GM19328 (cell line): ENCODE results near the gene MAGT1.
"Not testable (repeated sequence)": the region's sequence is repeated elsewhere in the genome, so short reads cannot be mapped to it uniquely, and the experiment has no call there.

Source experiments
- ATAC-seq: cut with Tn5 transposase; IDR thresholded peaks from one replicate; pipeline ENCODE4 v1.9.1; 2021; ENCODE audit warnings: mild to moderate bottlenecking, moderate library complexity; ENCODE audit not compliant: unreplicated experiment

The MAGT1 gene

DNA sequence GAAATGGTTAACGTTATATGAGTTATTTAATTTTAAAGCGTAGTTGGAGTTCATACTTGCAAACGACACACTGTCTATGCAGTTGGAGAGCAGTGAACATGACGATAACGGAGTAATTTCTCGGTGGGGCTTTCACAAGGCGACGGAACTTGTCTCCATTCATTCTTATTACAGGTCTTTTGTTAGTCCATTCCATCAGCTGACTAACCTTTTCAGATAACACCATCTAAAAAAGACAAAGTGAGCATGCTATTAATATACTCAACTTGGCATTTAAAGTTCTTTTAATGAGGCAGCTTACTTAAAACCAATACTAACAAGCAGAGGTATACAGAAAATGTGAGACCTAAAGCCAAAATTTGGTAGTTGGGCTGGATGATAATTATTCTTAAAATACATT, 19.9 kb downstream of the MAGT1 start:
- ATAC-seq = no peak

DNA sequence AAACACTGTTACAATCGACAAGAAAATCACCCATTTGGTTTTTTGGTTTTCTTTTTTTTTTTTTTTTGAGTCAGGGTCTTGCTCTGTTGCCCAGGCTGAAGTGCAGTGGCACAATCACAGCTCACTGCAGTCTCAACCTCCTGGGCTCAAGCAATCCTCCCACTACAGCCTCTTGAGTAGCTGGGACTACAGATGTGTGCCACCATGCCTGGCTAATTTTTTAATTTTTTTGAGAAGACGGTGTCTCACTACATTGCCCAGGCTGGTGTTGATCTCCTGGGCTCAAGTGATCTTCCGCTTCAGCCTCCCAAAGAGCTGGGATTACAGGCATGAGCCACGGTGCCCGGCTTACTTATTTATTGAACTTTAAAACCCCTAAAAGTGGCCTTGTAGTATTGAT, 63.7 kb downstream of the MAGT1 start:
- not testable (repeated sequence) for ATAC-seq

DNA sequence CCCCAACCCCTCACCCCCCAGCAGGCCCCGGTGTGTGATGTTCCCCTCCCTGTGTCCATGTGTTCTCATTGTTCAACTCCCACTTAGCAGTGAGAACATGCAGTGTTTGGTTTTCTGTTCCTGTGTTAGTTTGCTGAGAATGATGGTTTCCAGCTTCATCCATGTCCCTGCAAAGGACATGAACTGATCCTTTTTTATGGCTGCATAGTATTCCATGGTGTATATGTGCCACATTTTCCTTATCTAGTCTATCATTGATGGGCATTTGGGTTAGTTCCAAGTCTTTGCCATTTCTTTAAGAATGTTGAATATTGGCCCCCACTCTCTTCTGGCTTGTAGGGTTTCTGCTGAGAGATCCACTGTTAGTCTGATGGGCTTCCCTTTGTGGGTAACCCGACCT, 73.2 kb downstream of the MAGT1 start:
- not testable (repeated sequence) for ATAC-seq

DNA sequence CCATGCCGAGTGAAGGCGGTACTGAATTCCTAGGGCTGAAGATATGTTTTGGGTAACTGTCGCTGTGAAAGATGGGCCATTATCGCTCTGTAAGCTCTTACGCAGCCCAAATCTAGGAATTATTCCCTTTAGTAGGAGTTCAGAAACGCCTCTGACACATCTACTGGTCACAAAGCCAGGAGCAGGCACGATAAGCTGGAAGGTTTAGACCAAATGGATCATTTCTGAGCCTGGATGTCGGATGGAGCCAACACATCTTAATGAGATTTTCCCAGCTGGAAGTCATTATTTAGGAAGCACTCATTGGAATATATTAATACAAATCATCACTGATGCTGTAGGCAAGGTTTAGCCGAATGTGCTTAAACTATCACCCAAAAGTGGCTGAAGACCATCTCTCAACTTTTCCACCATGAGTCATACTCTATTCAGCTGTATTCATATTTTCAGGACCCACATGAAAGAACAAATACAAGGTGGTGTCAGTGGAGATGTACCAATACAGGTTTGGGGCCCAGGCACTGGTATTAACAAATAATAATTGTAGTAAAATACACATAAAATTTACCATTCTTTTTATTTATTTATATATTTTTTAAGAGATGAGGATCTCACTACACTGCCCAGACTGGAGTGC, 75.0 kb downstream of the MAGT1 start:
- ATAC-seq = no peak

DNA sequence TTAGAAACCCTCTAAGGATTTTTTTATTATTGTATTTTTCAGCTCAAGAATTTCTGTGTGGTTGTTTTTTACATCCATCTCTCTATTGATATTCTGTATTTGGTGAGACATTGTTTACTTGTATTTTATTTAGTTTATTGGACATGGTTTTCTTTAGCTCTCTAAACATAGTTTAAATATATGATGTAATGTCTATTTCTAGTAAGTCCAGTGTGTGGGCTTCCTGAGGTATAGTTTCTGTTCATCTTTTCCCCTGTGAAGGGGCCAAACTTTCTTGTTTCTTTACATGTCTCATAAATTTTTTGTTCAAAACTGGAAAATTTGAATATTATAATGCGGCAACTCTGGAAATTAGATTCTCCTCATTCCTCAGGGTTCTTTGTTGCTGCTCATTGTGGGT, 81.0 kb downstream of the MAGT1 start:
- no peak for ATAC-seq

DNA sequence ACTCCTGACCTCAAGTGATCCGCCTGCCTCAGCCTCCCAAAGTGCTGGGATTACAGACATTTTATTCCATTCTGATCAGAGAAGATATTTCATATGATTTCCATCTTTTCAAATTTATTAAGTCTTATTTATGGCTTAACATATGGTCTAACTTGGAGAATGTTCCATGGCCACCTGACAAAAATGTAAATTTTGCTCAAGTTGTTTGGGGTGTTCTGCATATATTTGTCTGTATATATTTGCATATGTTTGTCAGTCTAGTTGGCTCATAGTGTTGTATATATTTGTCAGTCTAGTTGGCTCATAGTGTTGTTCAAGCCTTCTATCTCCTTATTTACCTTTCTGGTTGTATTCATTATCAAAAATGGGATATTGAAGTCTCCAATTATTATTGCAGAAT, 93.0 kb downstream of the MAGT1 start:
- no peak for ATAC-seq

DNA sequence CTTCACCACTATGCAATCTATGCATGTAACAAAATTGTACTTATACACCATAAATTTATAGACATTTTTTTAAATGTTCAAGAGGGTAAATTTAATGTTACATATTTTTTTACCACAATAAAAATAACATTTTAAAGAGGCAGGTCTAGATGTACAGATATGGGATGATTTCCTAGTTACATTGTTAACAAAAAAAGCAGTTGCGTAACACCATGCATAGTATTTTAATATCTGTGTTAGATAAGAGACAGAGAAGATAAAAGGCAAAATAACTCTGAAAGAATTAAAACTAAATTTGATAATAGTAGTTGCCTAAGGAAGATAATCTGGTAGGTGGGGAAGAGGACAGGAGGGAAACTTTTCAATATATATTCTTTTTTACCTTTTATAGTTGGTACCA, 100.1 kb downstream of the MAGT1 start:
- ATAC-seq = no peak

DNA sequence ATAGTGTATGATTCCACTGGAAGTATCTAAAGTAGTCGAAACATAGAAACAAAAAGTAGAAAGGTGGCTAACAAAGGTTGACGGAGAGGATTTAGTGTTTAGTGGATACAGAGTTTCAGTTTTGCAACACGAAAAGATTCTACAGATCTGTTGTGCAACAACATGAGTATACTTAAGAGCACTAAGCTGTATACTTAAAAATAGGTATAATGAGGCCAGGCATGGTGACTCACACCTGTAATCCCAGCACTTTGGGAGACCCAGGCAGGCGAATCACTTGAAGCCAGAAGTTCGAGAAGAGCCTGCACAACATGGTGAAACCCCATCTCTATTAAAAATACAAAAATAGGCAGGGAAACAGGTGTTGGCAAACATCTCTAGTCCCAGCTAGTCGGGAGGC, 101.3 kb downstream of the MAGT1 start:
- no peak for ATAC-seq

DNA sequence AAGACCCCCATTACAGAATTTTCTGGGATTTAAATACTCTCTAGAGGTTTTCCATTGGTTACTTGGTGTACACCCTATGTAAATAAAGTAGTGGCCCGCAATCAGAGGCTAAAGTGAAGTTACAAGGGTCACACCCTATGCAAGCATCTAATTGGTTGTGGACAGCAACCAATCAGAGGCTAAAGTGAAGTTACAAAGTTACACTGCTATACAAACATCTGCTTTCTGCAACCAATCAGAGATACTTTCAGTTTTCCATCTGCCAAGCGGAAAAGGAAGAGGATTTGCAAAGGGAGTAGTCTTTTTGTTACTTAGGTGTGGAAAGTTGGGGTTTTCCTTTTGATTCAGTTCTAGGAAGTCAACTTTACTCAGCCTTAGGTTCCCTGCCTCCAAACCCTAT, 107.2 kb downstream of the MAGT1 start:
- ATAC-seq = no peak

DNA sequence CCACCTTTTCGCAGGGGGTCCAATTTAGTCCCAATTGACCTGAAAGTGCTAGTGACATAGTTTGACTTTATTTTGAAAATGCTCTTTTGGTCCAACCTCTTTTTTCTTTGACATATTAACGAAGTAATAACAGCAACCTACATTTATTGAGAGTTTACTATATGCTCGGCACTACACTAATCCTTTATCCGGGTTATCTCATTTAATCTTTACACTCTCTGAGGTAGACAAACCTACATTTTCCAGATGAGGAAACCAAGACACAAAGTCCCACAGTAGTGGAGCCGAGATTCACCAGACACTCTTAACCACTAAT, 108.9 kb downstream of the MAGT1 start:
- ATAC-seq = no peak

DNA sequence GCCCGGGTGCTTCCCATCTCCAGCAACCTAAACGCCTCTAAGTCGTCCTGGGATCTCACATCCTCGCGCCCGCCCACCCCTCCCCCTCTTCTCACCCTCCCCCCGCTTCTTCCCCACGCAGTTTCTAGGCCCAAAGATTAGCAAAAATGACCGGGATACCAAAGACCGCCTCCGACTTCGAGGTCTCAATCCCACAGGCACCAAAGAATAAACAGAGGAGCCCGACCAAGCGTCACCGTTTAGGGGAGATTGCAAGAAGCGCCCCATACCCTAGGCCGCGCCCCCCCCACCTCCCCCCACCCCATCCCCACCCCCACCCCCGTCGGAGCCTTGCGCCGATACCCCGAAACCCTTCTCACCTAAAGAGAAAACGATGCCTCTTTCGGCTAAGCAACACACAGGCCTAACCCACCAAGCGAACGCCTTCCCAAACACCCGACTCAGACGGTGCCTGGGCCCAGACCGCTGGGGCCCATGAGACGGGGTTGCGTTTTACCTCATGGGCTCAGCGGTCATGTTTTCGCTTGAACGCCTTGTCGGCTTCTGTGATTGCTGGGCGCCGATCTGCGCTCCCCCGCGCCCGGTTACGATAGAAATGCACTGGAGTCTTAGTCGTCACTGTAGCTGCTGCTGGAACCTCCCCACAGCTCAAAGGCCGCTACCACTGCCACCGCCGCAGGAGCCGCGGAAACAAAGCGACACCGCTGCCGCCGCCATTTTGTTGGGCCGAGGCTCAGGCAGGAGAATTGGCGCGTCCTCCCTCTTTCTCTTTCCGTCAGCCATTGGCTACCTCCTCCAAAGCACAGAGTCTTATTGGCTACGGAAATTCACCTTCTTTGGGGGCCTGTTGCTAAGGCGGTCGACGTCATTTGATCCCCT, 109.5 kb downstream of the MAGT1 start, which contains the start of gene ATRX:
Gene ATRX, minus strand, starts transcription at position 731 of the 879 bp plus-strand sequence. Its CDS starts 215 bp downstream, at position 516.
- peak; percentile 88 for ATAC-seq

DNA sequence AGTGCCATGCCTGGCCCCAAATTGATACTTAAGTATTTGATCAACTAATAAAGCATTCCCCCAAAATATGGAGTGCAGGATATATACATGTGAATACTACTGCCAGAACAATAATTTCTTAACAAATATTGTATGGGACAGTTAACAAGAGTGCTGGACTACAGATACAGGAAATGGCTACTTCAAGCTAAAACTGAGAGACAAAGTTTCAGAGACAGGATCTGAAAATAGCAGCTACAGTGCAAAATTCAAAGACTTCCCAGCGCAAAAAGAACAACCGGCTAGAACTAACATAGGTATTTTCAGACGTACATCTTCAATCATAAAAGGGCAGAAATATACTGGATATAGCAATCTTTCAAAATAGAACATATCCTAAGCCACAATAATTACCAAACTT, 115.5 kb downstream of the MAGT1 start:
- no peak for ATAC-seq

DNA sequence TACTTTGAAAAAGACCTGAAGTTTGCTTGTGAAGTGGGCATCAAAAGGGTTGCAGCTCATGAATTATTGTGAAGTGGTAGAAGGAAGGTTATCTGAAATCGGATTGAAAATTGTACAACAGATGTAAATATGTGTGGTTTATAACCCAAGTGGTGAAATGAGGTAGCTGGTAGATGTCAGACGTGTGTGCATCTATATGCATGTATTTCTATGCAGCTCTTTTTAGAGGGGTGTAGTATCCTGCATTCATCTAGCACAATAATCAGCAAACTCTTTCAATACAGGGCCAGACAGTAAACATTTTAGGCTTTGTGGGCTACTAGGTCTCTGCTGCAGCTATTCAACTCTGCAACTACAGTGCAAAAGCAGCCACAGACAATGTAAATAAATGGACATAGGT, 118.6 kb downstream of the MAGT1 start:
- no peak for ATAC-seq
